SH-SY5Y (cell line): ENCODE data around the gene SGK2.

Experiments used
- GATA2 ChIP-seq: IDR thresholded peaks from 2 replicates; pipeline ENCODE4 v1.6.1; 2011; ENCODE audit warnings: mild to moderate bottlenecking, low read depth, low read length
- GATA3 ChIP-seq: IDR thresholded peaks from 2 replicates; pipeline ENCODE4 v1.6.1; 2011; ENCODE audit warnings: low read depth, mild to moderate bottlenecking, low read length, moderate library complexity

DNA sequence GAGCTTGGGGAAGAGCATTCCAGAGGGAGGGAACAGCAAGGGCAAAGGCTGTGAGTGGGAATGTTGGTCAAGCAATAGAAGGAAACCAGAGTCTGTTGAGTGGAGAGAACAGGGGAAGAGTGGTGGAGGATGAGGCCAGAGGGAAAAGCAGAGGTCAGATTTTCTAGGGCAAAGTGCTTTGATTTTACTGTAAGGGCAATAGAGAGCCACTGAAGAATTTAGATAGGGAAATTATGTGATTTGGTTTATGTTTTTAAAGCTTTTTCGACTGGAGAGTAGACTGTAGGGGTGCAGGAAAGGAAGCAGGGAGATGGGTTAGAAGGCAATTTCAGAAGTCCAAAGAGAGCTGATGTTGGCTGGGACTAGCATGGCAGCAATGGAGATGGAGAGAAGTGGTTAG, 46.9 kb upstream of the SGK2 start:
- no peak for TF ChIP-seq GATA3
- TF ChIP-seq GATA2, result no peak
